Sigmoid colon (tissue), 7 donors: Measurements from ENCODE around the gene ETS1. TPM values are rescaled to one million over a fixed set of nuclear protein-coding genes. Genes with fewer than 3 reads are reported as not detected.
A peak's percentile ranks its signal among the peaks of the same experiment; 100 is the strongest.

Source experiments
- DNase-seq: peaks from one replicate; pipeline ENCODE4 v3.0.0-alpha.2; 2019
- H3K27ac ChIP-seq, 4 donors: fragments of 200-600 bp; sonication (generic); one replicate each; pipeline ENCODE4 v1.5.1; 2016 to 2019; ENCODE audit warnings: mild to moderate bottlenecking in 1 of 4
- H3K27me3 ChIP-seq, 3 donors: fragments of 200-600 bp; sonication (generic); one replicate each; pipeline ENCODE4 v1.5.1; 2019; ENCODE audit warnings: mild to moderate bottlenecking in 1 of 3
- H3K36me3 ChIP-seq, 4 donors: fragments of 200-600 bp; sonication (generic); one replicate each; pipeline ENCODE4 v1.5.1; 2016 to 2019
- H3K4me1 ChIP-seq, 4 donors: fragments of 200-600 bp; sonication (generic); one replicate each; pipeline ENCODE4 v1.5.1; 2017 to 2019
- H3K4me3 ChIP-seq, 4 donors: fragments of 200-600 bp; sonication (generic); one replicate each; pipeline ENCODE4 v1.5.1; 2017 to 2019; ENCODE audit warnings: mild to moderate bottlenecking in 2 of 4, moderate library complexity in 1 of 4
- H3K9me3 ChIP-seq, 4 donors: fragments of 200-600 bp in 3 of 4; sonication (generic) in 3 of 4; one replicate each; pipeline versions ENCODE4 v1.5.1 to v1.6.1; 2013 to 2019
- EP300 ChIP-seq, 4 donors: sonication (generic); formaldehyde crosslinking; IDR thresholded peaks; one replicate each; pipeline ENCODE4 v1.6.1; 2017; ENCODE audit warnings: antibody characterized with exemption in 4 of 4
- POLR2A ChIP-seq, 2 donors: fragments of 450-650 bp; IDR thresholded peaks; one replicate each; pipeline ENCODE4 v1.6.1; 2016; ENCODE audit warnings: antibody characterized with exemption in 2 of 2, mild to moderate bottlenecking in 2 of 2, moderate library complexity in 2 of 2
- POLR2AphosphoS5 ChIP-seq, 4 donors: sonication (generic); formaldehyde crosslinking; IDR thresholded peaks; one replicate each; pipeline ENCODE4 v1.6.1; 2017; ENCODE audit warnings: antibody characterized with exemption in 4 of 4
- WGBS, 2 donors: extraction: QIAGEN DNeasy Blood & Tissue Kit; methylation state at CpG; one replicate each; pipeline ENCODE4 v1.1.7; 2013; 5-methylcytosine and 5-hydroxymethylcytosine counted together
- intact Hi-C: fragments of 100-400 bp; cut with DNase I; formaldehyde crosslinking; loops from one replicate; pipeline ENCODE4 v1.15.1; 2023
- polyA plus RNA-seq, 3 donors: library from polyadenylated mRNA; stranded (reverse); fragments of 200-250 nt; gene quantifications; one replicate each; pipeline ENCODE4 v1.2.3, GENCODE V29; 2013
- total RNA-seq, 4 donors: library from RNA; depleted of rRNA; stranded (reverse); fragments of >200 nt; gene quantifications; one replicate each; pipeline ENCODE4 v1.1.0, GENCODE V29; 2016
- TF ChIP-seq, protein P1 (sequence below), 4 experiments: fragments of 450-650 bp in 3 of 4; fragments of 200-600 bp in 1 of 4; IDR thresholded peaks; one replicate each; pipeline ENCODE4 v1.5.1; 2016 to 2019; ENCODE audit warnings: antibody characterized with exemption in 4 of 4, mild to moderate bottlenecking in 3 of 4, moderate library complexity in 2 of 4
- donor health status: healthy with polysubstance abuse.
- donor health status: Bipolar disorder and iron deficiency.
- donor health status: healthy.

The ETS1 gene
- total and polyA plus RNA-seq, 7 donors = 12.5 to 122 (median 24.6) TPM

DNA sequence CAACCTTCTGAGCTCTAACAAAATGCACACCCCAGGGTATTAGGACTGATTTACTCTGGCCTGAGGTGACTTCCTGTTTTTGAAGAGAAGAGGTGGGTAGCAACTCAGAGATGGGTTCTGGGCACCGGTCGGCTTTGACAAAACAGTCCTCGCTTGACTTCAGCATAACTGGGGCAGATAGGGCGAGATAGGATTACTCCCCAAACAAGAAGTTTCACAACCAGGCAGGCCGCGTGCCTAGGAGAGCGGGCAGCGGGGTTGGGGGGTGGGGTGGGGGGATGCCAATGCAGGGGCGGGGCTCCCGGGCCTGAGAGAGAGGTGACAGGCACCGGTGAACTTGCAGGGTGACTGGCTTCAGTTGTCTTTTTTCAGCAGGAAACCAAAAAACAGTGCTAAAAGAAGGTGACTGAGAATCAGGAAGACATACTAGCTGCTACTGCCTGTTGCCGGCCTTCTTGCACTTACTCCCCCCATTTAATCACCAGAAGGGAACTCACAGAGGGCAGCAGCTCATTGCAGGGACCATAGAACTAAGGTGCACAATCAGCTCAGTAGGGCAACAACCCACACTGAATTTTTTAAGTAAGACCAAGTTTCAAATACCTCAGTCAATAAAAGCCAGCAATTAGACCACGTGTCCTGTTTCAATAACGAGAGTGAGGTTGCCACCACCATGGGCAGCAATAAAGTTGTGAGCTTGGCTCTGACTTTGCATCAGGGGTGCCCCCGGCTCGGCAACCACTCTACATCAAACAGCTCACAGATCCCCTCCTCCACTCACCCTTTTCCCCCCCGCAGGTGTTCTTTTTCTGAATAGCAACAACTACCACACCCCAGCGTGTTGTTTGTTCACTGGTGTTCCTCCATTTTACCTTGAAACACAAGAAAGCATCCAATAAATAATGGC, 37.2 kb upstream of the ETS1 start:
- Histone ChIP-seq H3K36me3 (no peaks in the 10 kb centered on the region), H3K9me3 (no peaks in the 10 kb centered on the region), H3K4me3 (no peak overlapping the region), H3K27me3 (no peaks in the 10 kb centered on the region), H3K27ac (no peak overlapping the region), H3K4me1 (no peaks in the 10 kb centered on the region)
- intact Hi-C loops = loop anchor here (10.0 kb wide), 1 partner anchor 100 kb away; no protein-coding TSS in a partner anchor
- no peak for DNase-seq
- no peak for TF ChIP-seq EP300 (IDR thresholded peaks at IDR 0.05)
- TF ChIP-seq, protein P1, sequence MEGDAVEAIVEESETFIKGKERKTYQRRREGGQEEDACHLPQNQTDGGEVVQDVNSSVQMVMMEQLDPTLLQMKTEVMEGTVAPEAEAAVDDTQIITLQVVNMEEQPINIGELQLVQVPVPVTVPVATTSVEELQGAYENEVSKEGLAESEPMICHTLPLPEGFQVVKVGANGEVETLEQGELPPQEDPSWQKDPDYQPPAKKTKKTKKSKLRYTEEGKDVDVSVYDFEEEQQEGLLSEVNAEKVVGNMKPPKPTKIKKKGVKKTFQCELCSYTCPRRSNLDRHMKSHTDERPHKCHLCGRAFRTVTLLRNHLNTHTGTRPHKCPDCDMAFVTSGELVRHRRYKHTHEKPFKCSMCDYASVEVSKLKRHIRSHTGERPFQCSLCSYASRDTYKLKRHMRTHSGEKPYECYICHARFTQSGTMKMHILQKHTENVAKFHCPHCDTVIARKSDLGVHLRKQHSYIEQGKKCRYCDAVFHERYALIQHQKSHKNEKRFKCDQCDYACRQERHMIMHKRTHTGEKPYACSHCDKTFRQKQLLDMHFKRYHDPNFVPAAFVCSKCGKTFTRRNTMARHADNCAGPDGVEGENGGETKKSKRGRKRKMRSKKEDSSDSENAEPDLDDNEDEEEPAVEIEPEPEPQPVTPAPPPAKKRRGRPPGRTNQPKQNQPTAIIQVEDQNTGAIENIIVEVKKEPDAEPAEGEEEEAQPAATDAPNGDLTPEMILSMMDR (IDR thresholded peaks at IDR 0.05) = no peak
- TF ChIP-seq POLR2A (IDR thresholded peaks at IDR 0.05) = no peak
- no peak for TF ChIP-seq POLR2AphosphoS5 (IDR thresholded peaks at IDR 0.05)
- WGBS, 2 donors = 43 to 80% methylated on average over 18 of the region's 18 CpGs

- Histone ChIP-seq H3K27ac (no peak overlapping the region), H3K4me3 (no peak overlapping the region), H3K4me1 (no peaks in the 10 kb centered on the region), H3K36me3 (no peaks in the 10 kb centered on the region), H3K9me3 (no peaks in the 10 kb centered on the region), H3K27me3 (no peaks in the 10 kb centered on the region)
- TF ChIP-seq, protein P1 (IDR thresholded peaks at IDR 0.05) = no peak
- no peak for TF ChIP-seq POLR2AphosphoS5 (IDR thresholded peaks at IDR 0.05)
- TF ChIP-seq POLR2A (IDR thresholded peaks at IDR 0.05) = no peak
- TF ChIP-seq EP300 (IDR thresholded peaks at IDR 0.05) = no peak
- no peak for DNase-seq
- 75 to 84% methylated on average over 5 of the region's 5 CpGs for WGBS, 2 donors
- intact Hi-C loops = loop anchor here (10.0 kb wide), 1 partner anchor 98 kb away; no protein-coding TSS in a partner anchor
Observed at GRCh38 chr11:128623091-128623490, 35.7 kb upstream of the ETS1 start.

- H3K4me1 ChIP-seq = no peaks in the 10 kb centered on the region
- 85 to 88% methylated on average over 17 of the region's 17 CpGs for WGBS, 2 donors
- intact Hi-C loops = loop anchor here (10.0 kb wide), 1 partner anchor 97 kb away; no protein-coding TSS in a partner anchor
Observed at GRCh38 chr11:128621601-128622501, 34.5 kb upstream of the ETS1 start.

DNA sequence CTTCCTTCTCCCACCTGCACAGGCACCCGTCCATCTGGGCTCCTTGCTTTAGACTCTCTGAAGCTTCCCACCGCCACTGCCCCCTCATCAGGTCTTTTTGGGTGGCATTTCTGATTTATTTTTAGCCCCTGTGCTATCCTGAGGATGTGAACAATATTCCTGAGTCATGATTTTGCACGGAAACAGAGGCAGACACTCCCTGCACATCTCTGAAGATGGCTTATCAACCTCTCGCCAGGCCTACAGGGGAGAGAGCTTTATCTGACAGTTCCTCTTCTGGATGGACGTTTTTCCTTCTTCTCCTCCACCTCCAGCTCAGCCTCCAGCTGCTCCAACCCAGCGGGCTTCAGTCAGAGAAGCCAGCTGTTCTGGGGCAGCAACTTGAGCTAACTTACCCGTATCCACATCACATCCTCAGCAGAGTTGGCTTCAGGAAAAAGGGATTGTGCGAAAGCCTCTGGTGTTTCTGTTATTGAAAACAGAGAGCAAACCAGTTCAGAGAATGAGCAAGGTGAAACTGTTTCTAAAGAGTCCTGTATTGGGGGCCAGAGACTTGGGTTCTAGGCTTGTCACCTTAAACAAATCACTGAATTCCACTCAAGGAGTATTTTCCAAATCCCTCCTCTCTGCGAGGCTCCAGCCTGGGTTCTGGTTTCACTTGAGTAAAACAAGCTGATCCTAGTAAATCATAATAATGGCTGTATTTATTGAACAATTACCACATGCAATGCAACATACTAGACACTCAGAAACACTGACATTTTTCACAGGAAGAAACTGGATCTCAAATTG, 33.1 kb upstream of the ETS1 start:
- peak overlapping the region in 1 of 4 donors; percentile 21 for H3K27ac ChIP-seq
- no peaks in the 10 kb centered on the region for H3K27me3 ChIP-seq
- H3K4me1 ChIP-seq = peaks cover 0 to 11% (median 3%) of the 10 kb centered on the region in 4 donors
- no peak overlapping the region for H3K4me3 ChIP-seq
- H3K9me3 ChIP-seq = no peaks in the 10 kb centered on the region
- H3K36me3 ChIP-seq = no peaks in the 10 kb centered on the region
- DNase-seq = no peak
- intact Hi-C loops = loop anchor here (10.0 kb wide), 1 partner anchor 96 kb away; no protein-coding TSS in a partner anchor
- WGBS, 2 donors = 65 to 78% methylated on average over 9 of the region's 9 CpGs
- TF ChIP-seq, protein P1 (IDR thresholded peaks at IDR 0.05) = no peak
- TF ChIP-seq POLR2A (IDR thresholded peaks at IDR 0.05) (no peak), POLR2AphosphoS5 (IDR thresholded peaks at IDR 0.05) (no peak), EP300 (IDR thresholded peaks at IDR 0.05) (no peak)

More at GRCh38 chr11:128621601-128622501, 34.5 kb upstream of the ETS1 start:
- Histone ChIP-seq H3K27me3 (no peaks in the 10 kb centered on the region), H3K4me3 (no peak overlapping the region), H3K9me3 (no peaks in the 10 kb centered on the region), H3K27ac (peak overlapping the region in 2 of 4 donors; percentile 20 to 21), H3K36me3 (no peaks in the 10 kb centered on the region)
- TF ChIP-seq, protein P1 (IDR thresholded peaks at IDR 0.05) = no peak
- peak; percentile 87 for DNase-seq
